Peyer's patch (tissue), 4 donors: ENCODE measurements around the gene KLC1.

Source experiments
- POLR2A ChIP-seq, 2 donors: fragments of 450-650 bp; IDR thresholded peaks; one replicate each; pipeline ENCODE4 v1.5.1; 2017; ENCODE audit warnings: antibody characterized with exemption in 2 of 2, mild to moderate bottlenecking in 2 of 2, moderate library complexity in 2 of 2
- TF ChIP-seq, protein P1 (sequence below), 6 experiments: fragments of 450-650 bp in 4 of 6; fragments of 200-600 bp in 2 of 6; sonication (generic) in 1 of 6; IDR thresholded peaks; one replicate each; pipeline ENCODE4 v1.5.1; 2017 to 2019; ENCODE audit warnings: antibody characterized with exemption in 6 of 6, mild to moderate bottlenecking in 3 of 6, moderate library complexity in 1 of 6

DNA sequence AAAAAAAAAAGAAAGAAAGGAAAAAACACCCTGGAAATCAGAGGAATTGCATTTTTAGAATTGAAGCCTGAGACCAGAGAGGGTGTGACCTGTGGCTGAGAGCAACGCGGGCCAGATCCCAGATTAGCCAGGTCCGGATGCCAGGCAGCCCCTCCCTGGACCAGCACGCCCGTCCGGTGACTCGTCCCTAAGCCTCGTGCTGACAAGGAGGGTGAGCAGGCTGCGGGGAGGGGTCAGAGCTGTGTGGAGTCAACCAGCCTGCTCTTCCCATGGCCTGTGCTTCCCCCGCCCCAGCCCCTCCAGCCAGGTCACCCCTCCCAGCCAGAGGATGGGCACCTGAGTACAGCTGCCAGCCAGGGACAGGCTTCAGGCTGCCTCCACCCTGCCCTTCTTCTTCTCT lies 4.2 kb upstream of the KLC1 start:
- TF ChIP-seq, protein P1, sequence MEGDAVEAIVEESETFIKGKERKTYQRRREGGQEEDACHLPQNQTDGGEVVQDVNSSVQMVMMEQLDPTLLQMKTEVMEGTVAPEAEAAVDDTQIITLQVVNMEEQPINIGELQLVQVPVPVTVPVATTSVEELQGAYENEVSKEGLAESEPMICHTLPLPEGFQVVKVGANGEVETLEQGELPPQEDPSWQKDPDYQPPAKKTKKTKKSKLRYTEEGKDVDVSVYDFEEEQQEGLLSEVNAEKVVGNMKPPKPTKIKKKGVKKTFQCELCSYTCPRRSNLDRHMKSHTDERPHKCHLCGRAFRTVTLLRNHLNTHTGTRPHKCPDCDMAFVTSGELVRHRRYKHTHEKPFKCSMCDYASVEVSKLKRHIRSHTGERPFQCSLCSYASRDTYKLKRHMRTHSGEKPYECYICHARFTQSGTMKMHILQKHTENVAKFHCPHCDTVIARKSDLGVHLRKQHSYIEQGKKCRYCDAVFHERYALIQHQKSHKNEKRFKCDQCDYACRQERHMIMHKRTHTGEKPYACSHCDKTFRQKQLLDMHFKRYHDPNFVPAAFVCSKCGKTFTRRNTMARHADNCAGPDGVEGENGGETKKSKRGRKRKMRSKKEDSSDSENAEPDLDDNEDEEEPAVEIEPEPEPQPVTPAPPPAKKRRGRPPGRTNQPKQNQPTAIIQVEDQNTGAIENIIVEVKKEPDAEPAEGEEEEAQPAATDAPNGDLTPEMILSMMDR (IDR thresholded peaks at IDR 0.05): no peak
- TF ChIP-seq POLR2A (IDR thresholded peaks at IDR 0.05): no peak
